ENCODE results near the gene DNAH1. TPM values are rescaled to one million over a fixed set of nuclear protein-coding genes. Genes with fewer than 3 reads are reported as not detected.
"Not testable (repeated sequence)": the region's sequence is repeated elsewhere in the genome, so short reads cannot be mapped to it uniquely, and the experiment has no call there.

Gene DNAH1
- total and polyA plus RNA-seq, 2 of the 13 experiments (the other 11 are each of a cell fraction or from before 2014, with no cell fraction given) = 0.64 to 3.5 TPM

DNA sequence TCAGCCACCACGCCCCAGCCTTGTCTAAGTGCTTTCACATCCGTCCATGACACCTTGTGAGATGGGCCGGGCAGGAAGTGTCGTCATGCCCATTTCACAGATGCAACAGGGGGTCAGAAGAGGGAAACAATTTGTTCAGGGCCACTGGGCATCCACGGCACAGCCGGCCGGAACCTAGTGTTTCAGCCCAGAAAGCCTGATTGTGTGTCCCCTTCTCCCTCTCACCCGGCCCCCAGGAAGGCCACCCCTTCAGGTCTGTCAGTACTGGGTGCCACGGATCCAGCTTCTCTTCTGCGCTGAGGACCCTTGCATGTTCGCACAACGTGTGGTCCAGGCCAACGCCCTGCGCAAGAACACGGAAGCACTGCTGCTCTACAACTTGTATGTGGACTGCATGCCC, 15.8 kb downstream of the DNAH1 start:
- no peak overlapping the region for H3K9ac ChIP-seq (ENCODE audit: insufficient read depth, low read depth, low read length)
- no peak overlapping the region for H3K4me3 ChIP-seq (replicated peaks in 1 of 3; ENCODE audit: insufficient read depth in 1 of 3, low read depth in 2 of 3, low read length in 3 of 3)
- no peak overlapping the region for H3K4me2 ChIP-seq (ENCODE audit: low read depth, low read length)
- no peak for DNase-seq (ENCODE audit: low spot score)
- no peaks in the 10 kb centered on the region for H4K20me1 ChIP-seq (ENCODE audit: insufficient read depth, low read length)
- no peaks in the 10 kb centered on the region for H3K79me2 ChIP-seq (ENCODE audit: insufficient read depth, low read length)
- POLR2A ChIA-PET = no interaction called here
- no peaks in the 10 kb centered on the region for H3K36me3 ChIP-seq (replicated peaks in 1 of 2; ENCODE audit: control insufficient read depth in 1 of 2, insufficient read depth in 2 of 2, low read length in 2 of 2)
- FAIRE-seq = no peak
- no peak overlapping the region for H2AFZ ChIP-seq (ENCODE audit: low read length)
- CTCF ChIA-PET (ENCODE audit: low intra/inter-chr PET ratio, low total read pairs) = no interaction called here
- H3K27ac ChIP-seq (ENCODE audit: extremely low read length, insufficient read depth, low read length) = no peak overlapping the region
- H3K4me1 ChIP-seq (ENCODE audit: insufficient read depth, low read length) = peaks cover 13% of the 10 kb centered on the region
- no peaks in the 10 kb centered on the region for H3K27me3 ChIP-seq (ENCODE audit: control insufficient read depth in 1 of 2, insufficient read depth in 2 of 2, low read length in 2 of 2)
- no peaks in the 10 kb centered on the region for H3K9me3 ChIP-seq (ENCODE audit: low read length)
- no peak for TF ChIP-seq KLF11 (CRISPR knock-in tag; IDR thresholded peaks at IDR 0.05)
- 87% methylated on average over 8 of the region's 15 CpGs for WGBS (ENCODE audit: low lambda C conversion rate)
- intact Hi-C loops (cut with micrococcal nuclease; ENCODE audit: unreplicated experiment) = no loop called here
- in situ Hi-C loops (cut with HindIII; ENCODE audit: extremely low pct_ligation_motif_present, low pct_unique_long_range_greater_than_20kb) = no loop called here
- no peak for ATAC-seq
- BruUV-seq (replicated peaks) = no TSS peak

GRCh38 chr3:52333869-52334557, 17.9 kb downstream of the DNAH1 start:
- H3K9ac ChIP-seq (ENCODE audit: insufficient read depth, low read depth, low read length) = no peak overlapping the region

GRCh38 chr3:52338131-52338530, 22.0 kb downstream of the DNAH1 start:
- H4K20me1 ChIP-seq (ENCODE audit: insufficient read depth, low read length); H3K79me2 ChIP-seq (ENCODE audit: insufficient read depth, low read length); H3K4me2 ChIP-seq (ENCODE audit: low read depth, low read length); ATAC-seq; FAIRE-seq; BruUV-seq (replicated peaks); H3K4me1 ChIP-seq (ENCODE audit: insufficient read depth, low read length); H3K9me3 ChIP-seq (ENCODE audit: low read length); DNase-seq (ENCODE audit: low spot score); in situ Hi-C loops (cut with HindIII; ENCODE audit: extremely low pct_ligation_motif_present, low pct_unique_long_range_greater_than_20kb); H3K4me3 ChIP-seq (replicated peaks in 1 of 3; ENCODE audit: insufficient read depth in 1 of 3, low read depth in 2 of 3, low read length in 3 of 3); H3K36me3 ChIP-seq (replicated peaks in 1 of 2; ENCODE audit: control insufficient read depth in 1 of 2, insufficient read depth in 2 of 2, low read length in 2 of 2); H3K27me3 ChIP-seq (ENCODE audit: control insufficient read depth in 1 of 2, insufficient read depth in 2 of 2, low read length in 2 of 2); H3K27ac ChIP-seq (ENCODE audit: extremely low read length, insufficient read depth, low read length); H2AFZ ChIP-seq (ENCODE audit: low read length); H3K9ac ChIP-seq (ENCODE audit: insufficient read depth, low read depth, low read length): not testable (repeated sequence)
- intact Hi-C loops (cut with micrococcal nuclease; ENCODE audit: unreplicated experiment) = loop anchor here (5.0 kb wide), 1 partner anchor 116 kb away; no protein-coding TSS in a partner anchor
- WGBS (ENCODE audit: low lambda C conversion rate) = 87% methylated on average over 8 of the region's 8 CpGs
- POLR2A ChIA-PET = interaction anchor here (2.6 kb wide), 1 partner anchor 48 kb away, joined by 10 read pairs; no protein-coding TSS in a partner anchor
- CTCF ChIA-PET (ENCODE audit: low intra/inter-chr PET ratio, low total read pairs) = interaction anchor here (2.0 to 3.2 kb wide), 2 partner anchors 107 to 117 kb away, joined by 10 to 15 read pairs; no protein-coding TSS in a partner anchor

More at GRCh38 chr3:52333869-52334557, 17.9 kb downstream of the DNAH1 start:
- Histone ChIP-seq H3K27ac (ENCODE audit: extremely low read length, insufficient read depth, low read length) (no peak overlapping the region), H3K79me2 (ENCODE audit: insufficient read depth, low read length) (no peaks in the 10 kb centered on the region), H2AFZ (ENCODE audit: low read length) (no peak overlapping the region), H3K4me2 (ENCODE audit: low read depth, low read length) (no peak overlapping the region), H3K9me3 (ENCODE audit: low read length) (no peaks in the 10 kb centered on the region), H3K4me3 (replicated peaks in 1 of 3; ENCODE audit: insufficient read depth in 1 of 3, low read depth in 2 of 3, low read length in 3 of 3) (no peak overlapping the region), H3K27me3 (ENCODE audit: control insufficient read depth in 1 of 2, insufficient read depth in 2 of 2, low read length in 2 of 2) (no peaks in the 10 kb centered on the region), H3K4me1 (ENCODE audit: insufficient read depth, low read length) (no peaks in the 10 kb centered on the region), H4K20me1 (ENCODE audit: insufficient read depth, low read length) (no peaks in the 10 kb centered on the region), H3K36me3 (replicated peaks in 1 of 2; ENCODE audit: control insufficient read depth in 1 of 2, insufficient read depth in 2 of 2, low read length in 2 of 2) (no peaks in the 10 kb centered on the region)
- no TSS peak for BruUV-seq (replicated peaks)
- no peak for FAIRE-seq
- WGBS (ENCODE audit: low lambda C conversion rate) = 94% methylated on average over 4 of the region's 4 CpGs
- peak; percentile 43 for DNase-seq (ENCODE audit: low spot score)
- peak; percentile 52; the same call in 2 of the 3 replicates for ATAC-seq
- in situ Hi-C loops (cut with HindIII; ENCODE audit: extremely low pct_ligation_motif_present, low pct_unique_long_range_greater_than_20kb) (no loop called here), intact Hi-C loops (cut with micrococcal nuclease; ENCODE audit: unreplicated experiment) (no loop called here)
- TF ChIP-seq DMTF1 (CRISPR knock-in tag; IDR thresholded peaks at IDR 0.05) (no peak), FOSL2 (CRISPR knock-in tag; IDR thresholded peaks at IDR 0.05) (peak; percentile 43; the same call in 1 of the 2 replicates), ZNF451 (CRISPR knock-in tag; IDR thresholded peaks at IDR 0.05) (no peak), FOXA1 (IDR thresholded peaks at IDR 0.05) (no peak), FOXA1 (CRISPR knock-in tag; IDR thresholded peaks at IDR 0.05) (peak; percentile 49)
- CTCF ChIA-PET (ENCODE audit: low intra/inter-chr PET ratio, low total read pairs) = no interaction called here
- POLR2A ChIA-PET = interaction anchor here (1.3 kb wide), 1 partner anchor 96 kb away, joined by 3 read pairs; no protein-coding TSS in a partner anchor
